CD4-positive, CD25-positive, alpha-beta regulatory T cell (primary cell): ENCODE data around the gene FZD2. TPM values are rescaled to one million over a fixed set of nuclear protein-coding genes. Genes with fewer than 3 reads are reported as not detected.
A peak's percentile ranks its signal among the peaks of the same experiment; 100 is the strongest.
"Not testable (repeated sequence)": the region's sequence is repeated elsewhere in the genome, so short reads cannot be mapped to it uniquely, and the experiment has no call there.

Source experiments
- ATAC-seq, 2 donors: fragments of 150-1000 bp; cut with Tn5 transposase; one replicate each; pipeline ENCODE4 v1.10.0; 2021; ENCODE audit warnings: low read depth in 2 of 2, moderate number of reproducible peaks in 2 of 2, moderate library complexity in 1 of 2
- DNase-seq, 3 donors: peaks; one replicate each; pipeline versions ENCODE4 v3.0.0 to v3.0.0-alpha.2; 2012 to 2022; ENCODE audit warnings: mixed read lengths in 1 of 3
- H3K27ac ChIP-seq: one replicate; pipeline ENCODE4 v1.7.0; 2013; ENCODE audit warnings: mild to moderate bottlenecking, low read length; ENCODE audit not compliant: insufficient read depth, poor library complexity, severe bottlenecking
- H3K27me3 ChIP-seq: one replicate; pipeline ENCODE4 v1.7.0; 2013; ENCODE audit warnings: low read length; ENCODE audit not compliant: control insufficient read depth, insufficient read depth
- H3K36me3 ChIP-seq: one replicate; pipeline ENCODE4 v1.7.0; 2013; ENCODE audit warnings: mild to moderate bottlenecking, low read length, moderate library complexity; ENCODE audit not compliant: control insufficient read depth, insufficient read depth
- H3K4me1 ChIP-seq: 2 replicates; pipeline ENCODE4 v1.7.0; 2013; ENCODE audit warnings: mild to moderate bottlenecking, low read length; ENCODE audit not compliant: insufficient read depth, control insufficient read depth, poor library complexity, severe bottlenecking
- H3K4me3 ChIP-seq: one replicate; pipeline ENCODE4 v1.7.0; 2013; ENCODE audit warnings: low read depth, mild to moderate bottlenecking, low read length, moderate library complexity
- H3K9me3 ChIP-seq, 2 experiments: 1 replicate in 1 of 2; 2 replicates in 1 of 2; pipeline ENCODE4 v1.7.0; 2013; ENCODE audit warnings: low read length in 2 of 2, mild to moderate bottlenecking in 1 of 2, moderate library complexity in 1 of 2; ENCODE audit not compliant: control insufficient read depth in 2 of 2
- H3K27ac Mint-ChIP-seq, 3 donors: one replicate each; pipeline ENCODE4 v1.8.0; 2020 to 2022; ENCODE audit warnings: mild to moderate bottlenecking in 3 of 3, mixed read lengths in 3 of 3, moderate library complexity in 2 of 3
- H3K27me3 Mint-ChIP-seq: one replicate; pipeline ENCODE4 v1.8.0; 2022; ENCODE audit warnings: mild to moderate bottlenecking, mixed read lengths
- H3K36me3 Mint-ChIP-seq: one replicate; pipeline ENCODE4 v1.8.0; 2020; ENCODE audit warnings: mixed read lengths
- H3K4me1 Mint-ChIP-seq, 4 donors: one replicate each; pipeline ENCODE4 v1.8.0; 2020 to 2022; ENCODE audit warnings: mixed read lengths in 4 of 4, mild to moderate bottlenecking in 1 of 4
- H3K4me3 Mint-ChIP-seq, 4 donors: one replicate each; pipeline ENCODE4 v1.8.0; 2020 to 2022; ENCODE audit warnings: mild to moderate bottlenecking in 4 of 4, mixed read lengths in 4 of 4, moderate library complexity in 3 of 4
- H3K9me3 Mint-ChIP-seq, 7 donors: one replicate each; pipeline ENCODE4 v1.8.0; 2020 to 2022; ENCODE audit warnings: mixed read lengths in 7 of 7, mild to moderate bottlenecking in 3 of 7, moderate library complexity in 2 of 7
- polyA plus RNA-seq, 4 donors: library from polyadenylated mRNA; unstranded; fragments of 300-500 nt; fragmentation: Illumina TruSeq; gene quantifications; one replicate each; pipeline ENCODE4 v1.2.3, GENCODE V29; 2021
- total RNA-seq: library from RNA; stranded (reverse); gene quantifications from one replicate; pipeline ENCODE4 v1.2.3, GENCODE V29; 2022

FZD2 gene
- total RNA-seq (not detected), polyA plus RNA-seq (not detected)

GRCh38 chr17:44556832-44557606 is at the start of gene FZD2:
FZD2 (plus strand) TSS chr17:44557484; CDS start chr17:44557689, 205 bp downstream.
- H3K4me1 ChIP-seq: peaks cover 25% of the 10 kb centered on the region
- no peaks in the 10 kb centered on the region for H3K36me3 ChIP-seq
- no peaks in the 10 kb centered on the region for H3K9me3 ChIP-seq
- no peaks in the 10 kb centered on the region for H3K36me3 Mint-ChIP-seq
- DNase-seq (peak in 2 of 3 donors; percentile 21 to 60), ATAC-seq (peak; percentile 47 to 55)
- H3K4me1 Mint-ChIP-seq: peaks cover 5 to 32% (median 18%) of the 10 kb centered on the region in 4 donors
- peak within 1 kb of the TSS; percentile 83 to 94 (median 88) for H3K4me3 Mint-ChIP-seq
- H3K9me3 Mint-ChIP-seq: peaks cover 0 to 2% (median 0%) of the 10 kb centered on the region in 7 donors
- H3K27me3 ChIP-seq: peaks cover 16% of the 10 kb centered on the region
- H3K27ac Mint-ChIP-seq: peak within 1 kb of the TSS in 2 of 3 donors; percentile 38 to 62
- peak within 1 kb of the TSS; percentile 57 for H3K4me3 ChIP-seq
- H3K27me3 Mint-ChIP-seq: peaks cover 94% of the 10 kb centered on the region
- no peak within 1 kb of the TSS for H3K27ac ChIP-seq

- ATAC-seq, DNase-seq, H3K4me3 ChIP-seq, H3K36me3 Mint-ChIP-seq, H3K27me3 ChIP-seq, H3K27ac ChIP-seq, H3K4me1 ChIP-seq, H3K4me1 Mint-ChIP-seq, H3K36me3 ChIP-seq, H3K9me3 ChIP-seq, H3K9me3 Mint-ChIP-seq, H3K4me3 Mint-ChIP-seq: not testable (repeated sequence)
- peaks cover 47% of the 10 kb centered on the region for H3K27me3 Mint-ChIP-seq
- peak overlapping the region in 2 of 3 donors; percentile 32 to 48 for H3K27ac Mint-ChIP-seq
Observed at GRCh38 chr17:44511241-44512134, 45.8 kb upstream of the FZD2 start.

- Mint-ChIP-seq H3K4me3 (no peak overlapping the region), H3K9me3 (no peaks in the 10 kb centered on the region), H3K4me1 (no peaks in the 10 kb centered on the region), H3K27me3 (peaks cover 21% of the 10 kb centered on the region), H3K27ac (no peak overlapping the region), H3K36me3 (no peaks in the 10 kb centered on the region)
- DNase-seq: no peak
- no peak for ATAC-seq
- Histone ChIP-seq H3K36me3 (no peaks in the 10 kb centered on the region), H3K4me3 (no peak overlapping the region), H3K27me3 (no peaks in the 10 kb centered on the region), H3K9me3 (no peaks in the 10 kb centered on the region), H3K27ac (no peak overlapping the region), H3K4me1 (no peaks in the 10 kb centered on the region)
Observed at GRCh38 chr17:44518032-44518431, 39.3 kb upstream of the FZD2 start.

- Mint-ChIP-seq H3K4me3 (no peak overlapping the region), H3K27ac (no peak overlapping the region), H3K36me3 (no peaks in the 10 kb centered on the region), H3K4me1 (peaks cover 0 to 5% (median 0%) of the 10 kb centered on the region in 4 donors), H3K9me3 (peaks cover 0 to 3% (median 0%) of the 10 kb centered on the region in 7 donors), H3K27me3 (peaks cover 17% of the 10 kb centered on the region)
- H3K9me3 ChIP-seq: no peaks in the 10 kb centered on the region
- H3K27me3 ChIP-seq: no peaks in the 10 kb centered on the region
- no peak overlapping the region for H3K27ac ChIP-seq
- ATAC-seq (no peak), DNase-seq (peak in 1 of 3 donors; percentile 55)
- H3K36me3 ChIP-seq: no peaks in the 10 kb centered on the region
- no peak overlapping the region for H3K4me3 ChIP-seq
- no peaks in the 10 kb centered on the region for H3K4me1 ChIP-seq
Observed at GRCh38 chr17:44522883-44523671, 34.2 kb upstream of the FZD2 start.

- H3K9me3 Mint-ChIP-seq: peaks cover 0 to 3% (median 0%) of the 10 kb centered on the region in 7 donors
- no peaks in the 10 kb centered on the region for H3K36me3 Mint-ChIP-seq
- no peak overlapping the region for H3K27ac ChIP-seq
- H3K9me3 ChIP-seq: no peaks in the 10 kb centered on the region
- no peak overlapping the region for H3K27ac Mint-ChIP-seq
- no peaks in the 10 kb centered on the region for H3K27me3 ChIP-seq
- ATAC-seq (no peak), DNase-seq (no peak)
- H3K4me3 ChIP-seq: no peak overlapping the region
- H3K27me3 Mint-ChIP-seq: peaks cover 17% of the 10 kb centered on the region
- H3K4me1 ChIP-seq: no peaks in the 10 kb centered on the region
- no peak overlapping the region for H3K4me3 Mint-ChIP-seq
- no peaks in the 10 kb centered on the region for H3K36me3 ChIP-seq
- peaks cover 0 to 5% (median 0%) of the 10 kb centered on the region in 4 donors for H3K4me1 Mint-ChIP-seq
Observed at GRCh38 chr17:44523672-44523972, 33.7 kb upstream of the FZD2 start.

GRCh38 chr17:44527102-44527501 is 30.2 kb upstream of the FZD2 start:
- Mint-ChIP-seq H3K9me3 (peaks cover 0 to 4% (median 0%) of the 10 kb centered on the region in 7 donors), H3K27me3 (peaks cover 12% of the 10 kb centered on the region)
- ATAC-seq: no peak

GRCh38 chr17:44527954-44528353 is 29.3 kb upstream of the FZD2 start:
- no peaks in the 10 kb centered on the region for H3K27me3 ChIP-seq
- ATAC-seq (no peak), DNase-seq (no peak)
- no peak overlapping the region for H3K27ac ChIP-seq
- H3K9me3 ChIP-seq: no peaks in the 10 kb centered on the region
- Mint-ChIP-seq H3K27me3 (peaks cover 12% of the 10 kb centered on the region), H3K9me3 (peaks cover 0 to 4% (median 0%) of the 10 kb centered on the region in 7 donors), H3K36me3 (no peaks in the 10 kb centered on the region), H3K4me1 (peaks cover 0 to 5% (median 0%) of the 10 kb centered on the region in 4 donors), H3K27ac (no peak overlapping the region), H3K4me3 (no peak overlapping the region)
- no peak overlapping the region for H3K4me3 ChIP-seq
- H3K36me3 ChIP-seq: no peaks in the 10 kb centered on the region
- H3K4me1 ChIP-seq: no peaks in the 10 kb centered on the region

More at GRCh38 chr17:44527102-44527501, 30.2 kb upstream of the FZD2 start:
- Histone ChIP-seq H3K4me3 (no peak overlapping the region), H3K36me3 (no peaks in the 10 kb centered on the region), H3K27ac (no peak overlapping the region), H3K9me3 (no peaks in the 10 kb centered on the region), H3K27me3 (no peaks in the 10 kb centered on the region), H3K4me1 (no peaks in the 10 kb centered on the region)
- H3K4me1 Mint-ChIP-seq: peaks cover 0 to 5% (median 0%) of the 10 kb centered on the region in 4 donors
- H3K27ac Mint-ChIP-seq: no peak overlapping the region
- no peak overlapping the region for H3K4me3 Mint-ChIP-seq
- DNase-seq: no peak
- no peaks in the 10 kb centered on the region for H3K36me3 Mint-ChIP-seq
